Panc1 (cell line): ENCODE data around the gene UNCX. TPM values are rescaled to one million over a fixed set of nuclear protein-coding genes. Genes with fewer than 3 reads are reported as not detected.

Experiments used
- ATAC-seq: fragments of 200-7000 bp; cut with Tn5 transposase; 2 replicates; pipeline ENCODE4 v1.9.1; 2020; ENCODE audit warnings: mild to moderate bottlenecking, moderate library complexity
- BruUV-seq: library from RNA; stranded (reverse); fragments of 400-500 nt; replicated peaks from 2 replicates; lab custom pipeline; 2021; lab: Mats Ljungman, UMichigan
- CTCF ChIA-PET: fragments of 300-600 bp; sonication (Branson Sonifier 250); formaldehyde crosslinking; loops from one replicate; lab custom pipeline; 2022; ENCODE audit warnings: antibody characterized with exemption; lab: Charles Lee
- POLR2A ChIA-PET: fragments of 300-600 bp; sonication (Branson Sonifier 250); formaldehyde crosslinking; loops from one replicate; lab custom pipeline; 2022; ENCODE audit warnings: antibody characterized with exemption; lab: Charles Lee
- DNase-seq: peaks from one replicate; pipeline ENCODE4 v3.0.0-alpha.2; 2010; ENCODE audit warnings: low read depth, low spot score
- H3K27ac ChIP-seq: 2 replicates; pipeline ENCODE4 v1.5.1; 2011; ENCODE audit warnings: mild to moderate bottlenecking, low read length, inconsistent platforms
- H3K27me3 ChIP-seq: fragments of 200-500 bp; sonication (Bioruptor generic); 2 replicates; pipeline ENCODE4 v1.6.0; 2014; ENCODE audit warnings: low read length, inconsistent platforms; ENCODE audit not compliant: control insufficient read depth, insufficient read depth
- H3K36me3 ChIP-seq: fragments of 200-500 bp; sonication (Bioruptor generic); 2 replicates; pipeline ENCODE4 v1.5.1; 2014; ENCODE audit warnings: inconsistent platforms, mild to moderate bottlenecking, low read length, moderate library complexity; ENCODE audit not compliant: control insufficient read depth, insufficient read depth
- H3K4me1 ChIP-seq: 2 replicates; pipeline ENCODE4 v1.5.1; 2011; ENCODE audit warnings: inconsistent platforms, mild to moderate bottlenecking, low read length, moderate library complexity; ENCODE audit not compliant: control insufficient read depth, insufficient read depth
- H3K4me3 ChIP-seq, 2 experiments: 2 replicates each; pipeline ENCODE4 v1.5.1; 2011 to 2012; ENCODE audit warnings: low read depth in 2 of 2, low read length in 2 of 2, mild to moderate bottlenecking in 2 of 2, inconsistent platforms in 1 of 2, moderate library complexity in 1 of 2
- H3K9me3 ChIP-seq: fragments of 200-500 bp; sonication (Bioruptor generic); 2 replicates; pipeline ENCODE4 v1.5.1; 2014; ENCODE audit warnings: low read depth, mild to moderate bottlenecking, inconsistent platforms, low read length, moderate library complexity; ENCODE audit not compliant: control insufficient read depth, insufficient read depth
- POLR2AphosphoS5 ChIP-seq: IDR thresholded peaks from 2 replicates; pipeline ENCODE4 v1.6.1; 2012; ENCODE audit warnings: mild to moderate bottlenecking, low read depth, low read length, moderate library complexity
- SIN3A ChIP-seq: IDR thresholded peaks from 2 replicates; pipeline ENCODE4 v1.6.1; 2012; ENCODE audit warnings: low read depth, mild to moderate bottlenecking, low read length, moderate library complexity, borderline replicate concordance; ENCODE audit not compliant: insufficient read depth
- TCF7L2 ChIP-seq: IDR thresholded peaks from 2 replicates; pipeline ENCODE4 v1.6.1; 2011; ENCODE audit warnings: mild to moderate bottlenecking, low read depth, low read length, inconsistent platforms
- in situ Hi-C: cut with HindIII; loops from 2 replicates; pipeline ENCODE4 v1.10.0; 2016; ENCODE audit warnings: low sequenced_read_pairs, low pct_unique_long_range_greater_than_20kb
- intact Hi-C: fragments of 100-400 bp; cut with micrococcal nuclease; formaldehyde crosslinking; loops from one replicate; pipeline ENCODE4 v1.10.0; 2022; ENCODE audit not compliant: unreplicated experiment
- total RNA-seq: library from RNA; stranded (reverse); gene quantifications from one replicate; pipeline ENCODE4 v1.2.1, GENCODE V29; 2021; ENCODE audit not compliant: unreplicated experiment
- TF ChIP-seq, protein P1 (sequence below): fragments of 450-650 bp; IDR thresholded peaks from 2 replicates; pipeline ENCODE4 v1.5.1; 2017; ENCODE audit warnings: mild to moderate bottlenecking
- TF ChIP-seq, protein P2 (sequence below), 2 experiments: IDR thresholded peaks; 2 replicates each; pipeline ENCODE4 v1.6.1; 2011 to 2012; ENCODE audit warnings: low read depth in 2 of 2, control low read depth in 1 of 2, low read length in 1 of 2, mild to moderate bottlenecking in 1 of 2, moderate library complexity in 1 of 2; ENCODE audit not compliant: insufficient read depth in 1 of 2

UNCX gene
- total RNA-seq, 1 experiment from 2014 or later = not detected

GRCh38 chr7:1196950-1197349 lies 35.7 kb upstream of the UNCX start:
- DNase-seq (no peak), ATAC-seq (no peak)
- no peaks in the 10 kb centered on the region for H3K9me3 ChIP-seq
- in situ Hi-C loops = no loop called here
- intact Hi-C loops = no loop called here
- POLR2A ChIA-PET = interaction anchor here (0.6 kb wide), 1 partner anchor 13 kb away, joined by 9 read pairs; no protein-coding TSS in a partner anchor
- no TSS peak for BruUV-seq
- TF ChIP-seq SIN3A (no peak), POLR2AphosphoS5 (no peak), TCF7L2 (no peak)
- TF ChIP-seq, protein P1, sequence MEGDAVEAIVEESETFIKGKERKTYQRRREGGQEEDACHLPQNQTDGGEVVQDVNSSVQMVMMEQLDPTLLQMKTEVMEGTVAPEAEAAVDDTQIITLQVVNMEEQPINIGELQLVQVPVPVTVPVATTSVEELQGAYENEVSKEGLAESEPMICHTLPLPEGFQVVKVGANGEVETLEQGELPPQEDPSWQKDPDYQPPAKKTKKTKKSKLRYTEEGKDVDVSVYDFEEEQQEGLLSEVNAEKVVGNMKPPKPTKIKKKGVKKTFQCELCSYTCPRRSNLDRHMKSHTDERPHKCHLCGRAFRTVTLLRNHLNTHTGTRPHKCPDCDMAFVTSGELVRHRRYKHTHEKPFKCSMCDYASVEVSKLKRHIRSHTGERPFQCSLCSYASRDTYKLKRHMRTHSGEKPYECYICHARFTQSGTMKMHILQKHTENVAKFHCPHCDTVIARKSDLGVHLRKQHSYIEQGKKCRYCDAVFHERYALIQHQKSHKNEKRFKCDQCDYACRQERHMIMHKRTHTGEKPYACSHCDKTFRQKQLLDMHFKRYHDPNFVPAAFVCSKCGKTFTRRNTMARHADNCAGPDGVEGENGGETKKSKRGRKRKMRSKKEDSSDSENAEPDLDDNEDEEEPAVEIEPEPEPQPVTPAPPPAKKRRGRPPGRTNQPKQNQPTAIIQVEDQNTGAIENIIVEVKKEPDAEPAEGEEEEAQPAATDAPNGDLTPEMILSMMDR = no peak
- TF ChIP-seq, protein P2, sequence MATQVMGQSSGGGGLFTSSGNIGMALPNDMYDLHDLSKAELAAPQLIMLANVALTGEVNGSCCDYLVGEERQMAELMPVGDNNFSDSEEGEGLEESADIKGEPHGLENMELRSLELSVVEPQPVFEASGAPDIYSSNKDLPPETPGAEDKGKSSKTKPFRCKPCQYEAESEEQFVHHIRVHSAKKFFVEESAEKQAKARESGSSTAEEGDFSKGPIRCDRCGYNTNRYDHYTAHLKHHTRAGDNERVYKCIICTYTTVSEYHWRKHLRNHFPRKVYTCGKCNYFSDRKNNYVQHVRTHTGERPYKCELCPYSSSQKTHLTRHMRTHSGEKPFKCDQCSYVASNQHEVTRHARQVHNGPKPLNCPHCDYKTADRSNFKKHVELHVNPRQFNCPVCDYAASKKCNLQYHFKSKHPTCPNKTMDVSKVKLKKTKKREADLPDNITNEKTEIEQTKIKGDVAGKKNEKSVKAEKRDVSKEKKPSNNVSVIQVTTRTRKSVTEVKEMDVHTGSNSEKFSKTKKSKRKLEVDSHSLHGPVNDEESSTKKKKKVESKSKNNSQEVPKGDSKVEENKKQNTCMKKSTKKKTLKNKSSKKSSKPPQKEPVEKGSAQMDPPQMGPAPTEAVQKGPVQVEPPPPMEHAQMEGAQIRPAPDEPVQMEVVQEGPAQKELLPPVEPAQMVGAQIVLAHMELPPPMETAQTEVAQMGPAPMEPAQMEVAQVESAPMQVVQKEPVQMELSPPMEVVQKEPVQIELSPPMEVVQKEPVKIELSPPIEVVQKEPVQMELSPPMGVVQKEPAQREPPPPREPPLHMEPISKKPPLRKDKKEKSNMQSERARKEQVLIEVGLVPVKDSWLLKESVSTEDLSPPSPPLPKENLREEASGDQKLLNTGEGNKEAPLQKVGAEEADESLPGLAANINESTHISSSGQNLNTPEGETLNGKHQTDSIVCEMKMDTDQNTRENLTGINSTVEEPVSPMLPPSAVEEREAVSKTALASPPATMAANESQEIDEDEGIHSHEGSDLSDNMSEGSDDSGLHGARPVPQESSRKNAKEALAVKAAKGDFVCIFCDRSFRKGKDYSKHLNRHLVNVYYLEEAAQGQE (IDR thresholded peaks at IDR 0.05; ENCODE audit: insufficient read depth in 1 of 2, low read depth in 2 of 2, low read length in 1 of 2) = no peak
- no peak overlapping the region for H3K4me3 ChIP-seq
- H3K36me3 ChIP-seq = no peaks in the 10 kb centered on the region
- CTCF ChIA-PET = interaction anchor here (0.6 kb wide), 1 partner anchor 15 kb away, joined by 3 read pairs; no protein-coding TSS in a partner anchor
- H3K27me3 ChIP-seq = no peaks in the 10 kb centered on the region
- H3K27ac ChIP-seq = no peak overlapping the region
- peaks cover 4% of the 10 kb centered on the region; the same call in 1 of the 2 replicates for H3K4me1 ChIP-seq

- POLR2A ChIA-PET = interaction anchor here (0.6 kb wide), 1 partner anchor 155 kb away, joined by 4 read pairs; no protein-coding TSS in a partner anchor
- ATAC-seq = no peak
- CTCF ChIA-PET = no interaction called here
- DNase-seq = no peak
- no peaks in the 10 kb centered on the region for H3K36me3 ChIP-seq
- no peaks in the 10 kb centered on the region for H3K9me3 ChIP-seq
- H3K27ac ChIP-seq = peak overlapping the region; percentile 17; the same call in 1 of the 2 replicates
- H3K27me3 ChIP-seq = no peaks in the 10 kb centered on the region
- H3K4me1 ChIP-seq = peaks cover 4% of the 10 kb centered on the region; the same call in 1 of the 2 replicates
- no peak overlapping the region for H3K4me3 ChIP-seq
- intact Hi-C loops (no loop called here), in situ Hi-C loops (no loop called here)
- TF ChIP-seq POLR2AphosphoS5 = no peak
- TF ChIP-seq, protein P1 = no peak
- TF ChIP-seq, protein P2 (IDR thresholded peaks at IDR 0.05; ENCODE audit: insufficient read depth in 1 of 2, low read depth in 2 of 2, low read length in 1 of 2) = no peak
- TF ChIP-seq TCF7L2 = no peak
- TF ChIP-seq SIN3A = no peak
- BruUV-seq = no TSS peak
Measured at GRCh38 chr7:1197997-1198625, 34.6 kb upstream of the UNCX start.
